Hematopoietic multipotent progenitor cell treated with erythropoietin and hydrocortisone succinate and interleukin-3 and kit ligand, for 8 days (in vitro differentiated cells): ENCODE data around the gene LCA5.
A peak's percentile ranks its signal among the peaks of the same experiment; 100 is the strongest.
"Not testable (repeated sequence)": the region's sequence is repeated elsewhere in the genome, so short reads cannot be mapped to it uniquely, and the experiment has no call there.

ENCODE experiments used
- DNase-seq: peaks from one replicate; pipeline ENCODE4 v3.0.0-alpha.2; 2015

The LCA5 gene

DNA sequence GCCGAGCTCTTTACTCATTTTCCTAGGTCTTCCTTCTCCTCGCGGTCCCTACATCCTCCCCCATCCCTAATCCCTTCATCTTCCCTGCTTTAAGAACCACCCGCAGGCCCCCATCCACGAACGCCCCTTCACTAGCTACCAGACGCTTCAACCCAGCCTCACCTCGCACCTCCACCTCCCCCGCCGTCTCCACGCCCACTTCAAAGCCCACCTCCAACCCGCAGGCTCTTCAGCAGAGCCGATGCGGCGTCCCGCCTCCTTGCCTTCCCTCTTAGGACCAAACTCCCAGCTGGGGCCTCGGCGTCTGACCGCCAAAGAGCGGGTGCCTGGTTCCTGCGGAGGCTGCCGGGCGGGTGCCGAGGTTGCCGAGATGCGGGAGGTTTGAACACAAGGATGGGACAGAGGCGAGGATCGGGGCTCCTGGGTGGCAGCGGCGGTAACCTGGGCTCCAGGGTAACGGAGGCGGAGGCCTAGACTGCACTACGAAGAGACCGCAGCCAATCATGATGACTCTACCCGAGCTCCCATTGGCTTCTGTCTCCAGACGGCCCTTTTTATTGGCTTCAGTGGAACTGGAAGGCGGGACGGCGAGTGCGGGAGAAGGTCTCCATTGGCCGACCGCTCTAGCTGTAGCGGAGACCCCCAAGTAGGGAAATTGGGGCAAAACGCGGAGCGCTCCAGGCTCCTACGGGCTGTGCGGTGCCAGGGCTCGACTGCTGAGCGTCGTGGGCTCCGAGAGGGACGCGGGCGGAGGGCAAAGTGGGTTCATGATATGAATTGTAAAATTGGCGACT lies at the start of gene LCA5:
TSS of gene LCA5 (minus strand) at position 477 of the 794 bp plus-strand sequence. CDS start 18,536 bp downstream, outside the sequence.
- DNase-seq, result peak; percentile 98

DNA sequence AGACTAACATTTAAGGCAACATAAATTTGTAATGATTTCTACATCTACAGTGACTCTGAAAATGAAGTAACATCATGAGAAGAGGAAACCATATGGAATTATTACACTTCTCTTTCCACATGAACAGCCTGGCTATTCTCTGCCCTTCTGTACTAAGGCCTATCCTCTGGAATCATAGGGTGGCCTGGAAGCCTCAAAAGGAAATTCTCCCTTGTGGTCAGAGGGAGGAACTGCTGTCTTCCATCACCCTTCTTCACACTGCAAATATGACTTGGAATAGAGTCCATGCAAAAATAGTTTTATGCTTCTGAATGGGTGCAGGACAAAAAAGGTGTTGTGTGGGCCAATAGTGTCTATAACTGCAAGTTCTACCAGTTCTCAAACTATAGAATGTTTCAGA lies 49.3 kb upstream of the LCA5 start:
- peak; percentile 32 for DNase-seq

DNA sequence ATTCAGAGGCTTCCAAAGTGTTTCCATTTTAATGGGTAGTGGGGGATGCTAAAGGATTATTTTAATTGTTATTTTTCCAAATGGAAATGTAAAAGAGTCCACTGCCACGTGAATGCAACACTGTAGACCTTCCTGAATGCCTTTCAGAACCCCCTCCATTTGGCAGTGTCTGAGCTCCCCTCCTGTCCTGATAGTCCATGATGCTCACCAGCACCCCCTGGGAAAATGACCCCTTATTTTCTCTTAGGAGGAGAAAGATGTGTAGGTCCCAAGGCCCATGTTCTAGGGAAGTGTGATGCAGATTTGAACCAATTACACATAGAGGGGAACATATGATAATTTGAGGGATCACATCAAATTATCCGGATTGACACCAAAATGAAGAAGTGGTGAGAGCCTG lies 47.1 kb upstream of the LCA5 start:
- no peak for DNase-seq

DNA sequence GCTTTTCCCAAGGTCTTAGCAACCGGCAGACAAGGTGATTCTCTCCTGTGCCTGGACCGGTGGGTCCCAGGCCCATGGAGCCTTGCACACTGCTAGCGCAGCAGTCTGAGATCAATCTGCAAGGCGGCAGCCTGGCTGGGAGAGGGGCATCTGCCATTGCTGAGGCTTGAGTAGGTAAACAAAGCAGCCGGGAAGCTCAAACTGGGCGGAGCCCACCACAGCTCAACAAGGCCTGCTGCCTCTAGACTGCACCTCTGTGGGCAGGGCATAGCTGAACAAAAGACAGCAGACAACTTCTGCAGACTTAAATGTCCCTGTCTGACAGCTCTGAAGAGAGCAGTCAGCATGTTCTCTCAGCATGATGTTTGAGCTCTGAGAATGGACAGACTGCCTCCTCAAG lies 40.7 kb upstream of the LCA5 start:
- DNase-seq, result not testable (repeated sequence)

DNA sequence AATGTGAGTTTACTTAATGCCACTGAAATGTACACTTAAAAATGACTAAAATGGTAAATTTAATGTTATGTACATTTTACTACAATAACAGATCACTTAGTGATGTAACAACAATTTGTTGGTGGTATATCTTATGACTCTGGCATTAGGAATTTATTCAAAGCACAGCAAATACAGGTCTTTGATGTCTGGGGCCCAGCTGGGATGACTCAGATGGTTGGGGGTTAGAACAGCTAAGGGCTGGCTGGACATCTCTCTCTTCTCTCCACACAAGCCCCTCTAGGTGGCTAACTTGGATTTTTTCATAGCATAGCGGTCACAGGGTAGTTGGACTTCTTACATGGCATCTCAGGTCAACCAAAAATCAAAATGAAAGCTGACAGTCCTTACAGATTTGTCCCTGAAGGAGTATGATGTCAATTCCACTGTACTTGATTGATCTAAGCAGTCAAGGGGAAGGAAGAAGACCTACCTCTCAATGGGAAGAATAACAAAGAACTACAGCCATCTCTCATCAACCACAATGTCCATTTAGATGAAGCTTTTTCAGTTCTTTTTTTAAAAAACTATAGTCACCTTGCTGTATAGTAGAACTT lies 37.5 kb upstream of the LCA5 start:
- no peak for DNase-seq

DNA sequence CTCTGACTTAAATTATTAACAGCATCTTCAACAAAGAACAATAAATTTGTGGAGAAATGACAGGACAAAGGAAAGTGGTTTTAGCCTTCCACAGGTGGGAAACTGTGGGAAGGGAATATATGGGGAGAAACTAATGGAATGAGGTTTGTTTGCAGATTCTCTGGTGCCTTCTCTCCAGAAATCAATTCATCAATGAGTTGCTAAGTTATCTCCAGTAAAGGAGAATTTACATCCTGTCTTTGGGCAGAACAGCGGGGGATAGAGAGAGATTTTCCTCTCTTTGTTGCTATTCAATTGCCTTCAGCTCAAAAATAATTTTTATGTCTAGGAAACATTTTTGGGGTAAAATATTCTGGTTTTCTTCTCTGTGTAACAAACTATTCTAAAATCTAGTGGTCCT lies 36.9 kb upstream of the LCA5 start:
- DNase-seq, result no peak

DNA sequence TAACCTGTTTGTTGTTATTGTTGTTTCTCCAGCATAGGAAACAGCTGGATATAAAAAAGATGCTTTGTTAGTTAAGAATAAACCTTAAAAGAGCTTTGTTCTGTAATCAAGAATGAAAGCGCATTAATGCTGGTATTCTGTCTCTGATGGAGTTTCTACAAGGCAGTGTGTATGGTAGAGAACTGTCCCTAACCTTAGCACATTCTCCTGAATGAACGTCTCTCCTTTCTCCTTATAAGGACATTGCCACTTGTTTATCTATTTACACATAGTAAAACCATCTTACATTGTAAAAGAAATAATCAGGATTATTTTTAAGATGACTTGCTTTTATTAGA lies 33.8 kb upstream of the LCA5 start:
- DNase-seq, result no peak

DNA sequence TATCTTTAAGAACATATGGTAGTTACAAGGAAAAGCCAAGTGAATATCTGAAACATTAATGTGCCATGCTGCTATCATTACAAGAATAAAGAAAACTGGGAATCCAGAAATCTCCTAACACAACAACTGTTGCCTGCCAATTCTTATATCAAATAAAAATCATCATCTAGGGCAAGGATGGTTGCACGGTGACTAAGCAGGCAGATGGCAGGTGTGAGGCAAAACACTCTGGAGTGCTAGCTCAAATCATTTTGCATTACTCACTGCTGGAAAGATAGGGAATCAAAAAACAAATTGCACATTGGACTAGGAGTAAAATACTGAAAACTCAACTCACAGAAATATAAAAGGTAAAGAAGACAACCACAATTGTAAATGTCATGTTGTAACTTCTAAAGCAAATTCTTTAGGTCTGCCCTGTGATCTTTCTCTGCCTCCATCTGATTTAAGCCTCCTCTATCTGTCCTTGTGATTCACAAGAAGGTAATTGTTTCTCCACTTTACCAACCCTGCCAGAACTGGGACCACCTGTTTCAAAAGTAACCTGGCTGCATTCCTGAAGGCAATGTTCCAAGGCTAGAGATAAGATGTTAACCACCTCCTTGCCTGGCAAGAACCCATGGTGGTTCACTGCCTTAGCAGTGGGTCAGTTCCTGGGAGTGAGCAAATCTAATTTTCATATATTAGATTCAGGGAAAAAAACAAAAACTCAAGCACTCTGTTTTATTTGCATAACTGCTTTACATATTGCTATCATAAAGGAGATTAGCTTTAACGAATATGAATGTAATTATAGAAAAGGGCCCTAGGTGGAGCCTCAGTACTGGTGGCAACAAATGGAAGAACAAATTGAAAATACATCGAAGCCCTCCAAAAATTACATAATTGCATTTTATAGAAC lies 33.1 kb upstream of the LCA5 start:
- peak; percentile 68 for DNase-seq

DNA sequence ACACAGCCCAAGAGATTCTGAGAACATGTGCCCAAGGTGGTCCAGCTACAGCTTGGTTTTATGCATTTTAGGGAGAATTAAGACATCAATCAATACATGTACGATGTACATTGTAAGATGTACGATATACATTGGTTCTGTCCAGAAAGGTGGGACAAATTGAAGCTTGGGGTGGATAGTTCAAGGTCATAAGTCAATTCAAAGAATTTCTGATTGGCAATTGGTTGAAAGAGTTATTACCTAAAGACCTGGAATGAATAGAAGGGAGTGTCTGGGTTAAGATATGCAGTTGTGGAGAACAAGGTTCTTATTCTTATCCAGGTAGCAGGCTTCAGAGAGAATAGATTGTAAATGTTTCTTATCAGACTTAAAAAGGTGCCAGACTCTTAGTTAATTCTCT lies 31.8 kb upstream of the LCA5 start:
- DNase-seq, result no peak

DNA sequence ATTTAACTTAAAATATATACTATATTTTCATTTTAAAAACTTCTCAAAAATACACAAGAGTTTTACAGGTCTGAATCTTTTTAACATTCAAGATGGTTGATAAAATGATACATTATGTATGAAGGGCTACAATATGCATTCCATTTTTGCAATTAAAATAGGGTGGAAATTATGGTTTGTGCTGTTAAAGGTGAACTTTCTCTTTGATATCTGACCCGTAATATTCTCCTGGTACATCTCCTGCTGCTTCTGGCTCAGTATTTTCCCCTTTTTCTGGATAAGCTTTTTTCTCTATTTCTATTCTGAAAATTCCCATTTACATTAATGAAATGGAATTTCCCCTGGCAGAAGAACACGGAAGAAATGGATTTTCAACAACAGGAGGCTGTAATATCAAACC lies 27.4 kb upstream of the LCA5 start:
- DNase-seq, result no peak

DNA sequence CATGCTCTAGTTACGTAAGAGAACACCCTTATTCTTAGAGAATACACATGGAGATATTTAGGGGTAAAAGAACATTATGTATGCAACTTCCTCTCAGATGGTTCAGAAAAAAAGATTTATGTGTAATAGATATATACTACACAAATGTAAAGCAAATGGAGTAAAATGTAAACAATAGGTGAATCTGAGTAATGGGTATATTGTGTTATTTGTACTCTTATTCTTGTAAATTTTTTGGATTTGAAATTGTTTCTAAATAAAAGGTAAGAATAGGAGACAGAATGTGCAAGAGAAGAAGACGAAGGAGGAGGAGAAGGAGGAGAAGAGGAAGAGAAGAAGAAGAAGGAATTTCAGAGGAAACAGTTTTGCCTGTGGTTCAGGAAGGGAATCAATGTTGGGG lies 22.5 kb upstream of the LCA5 start:
- no peak for DNase-seq

DNA sequence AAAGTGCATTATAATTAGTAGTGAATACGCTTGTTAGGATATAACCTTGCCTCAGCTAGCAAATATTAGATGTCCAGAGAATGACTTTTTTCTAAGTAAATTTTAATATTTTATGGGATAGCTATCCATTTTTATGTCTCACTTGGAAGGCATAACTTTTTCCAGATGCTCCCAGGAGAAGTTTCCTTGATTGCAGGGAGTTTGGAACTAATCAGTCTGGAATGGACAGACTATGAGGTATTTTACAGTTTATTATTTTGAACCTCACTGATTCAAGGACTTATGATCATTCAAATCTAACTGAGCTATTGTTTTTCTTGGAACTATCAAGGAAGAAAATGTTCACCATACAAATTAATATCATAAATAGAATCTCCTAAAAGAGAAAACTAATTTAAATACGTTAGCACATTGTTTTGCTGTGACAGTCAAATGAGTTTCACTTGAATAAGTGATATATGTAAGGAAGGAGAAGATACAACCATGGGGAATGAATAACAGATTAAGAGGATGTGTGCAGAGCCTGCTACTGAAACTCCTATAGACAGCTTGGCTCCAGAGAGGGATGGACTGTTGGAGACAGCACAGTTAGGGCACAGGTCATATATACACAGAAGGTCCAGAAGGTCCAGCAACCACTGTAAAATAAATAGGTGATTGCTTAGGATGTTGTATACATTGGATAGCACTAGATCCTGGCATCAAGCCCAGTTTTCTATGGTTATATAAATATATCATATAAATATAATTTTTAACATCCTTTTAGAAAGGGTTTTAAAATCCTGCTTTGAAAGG lies 20.6 kb upstream of the LCA5 start:
- no peak for DNase-seq

DNA sequence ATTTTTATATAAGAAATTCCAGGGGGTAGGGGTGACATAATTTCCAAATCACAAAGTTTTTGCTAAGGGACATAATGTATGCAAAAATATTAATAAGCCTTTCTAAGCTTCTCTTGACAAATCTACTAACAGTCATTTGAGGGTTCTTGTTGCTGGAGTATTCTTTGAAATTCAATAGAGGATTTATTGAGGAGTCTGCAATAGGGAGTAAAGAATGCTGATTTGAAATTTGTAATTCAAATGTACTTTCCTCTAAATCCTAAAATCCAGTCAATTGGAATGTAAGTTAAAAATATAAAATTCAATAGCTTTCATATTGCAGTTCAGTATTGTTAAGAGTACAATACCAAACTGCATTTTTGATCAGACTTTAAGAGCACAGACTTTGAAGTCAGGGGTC lies 17.1 kb upstream of the LCA5 start:
- DNase-seq, result no peak

DNA sequence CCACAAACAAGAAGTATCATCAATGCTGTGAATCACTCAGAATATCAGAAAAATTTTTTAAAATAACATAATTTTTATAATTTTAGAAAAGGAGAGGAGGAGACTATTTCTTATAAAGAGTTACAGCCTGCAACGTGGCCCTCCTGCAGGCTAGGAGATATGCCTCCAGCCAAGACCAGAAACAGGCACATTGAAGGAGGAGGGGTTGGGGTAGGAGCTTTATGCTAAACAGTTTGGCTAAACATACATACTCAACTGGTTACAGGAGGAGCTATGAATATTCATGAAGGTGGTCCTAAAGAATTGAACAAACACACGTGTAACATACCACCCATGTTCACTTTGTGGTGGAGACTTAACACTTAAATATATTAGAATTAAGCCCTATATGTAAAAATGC lies 14.2 kb upstream of the LCA5 start:
- DNase-seq, result no peak

DNA sequence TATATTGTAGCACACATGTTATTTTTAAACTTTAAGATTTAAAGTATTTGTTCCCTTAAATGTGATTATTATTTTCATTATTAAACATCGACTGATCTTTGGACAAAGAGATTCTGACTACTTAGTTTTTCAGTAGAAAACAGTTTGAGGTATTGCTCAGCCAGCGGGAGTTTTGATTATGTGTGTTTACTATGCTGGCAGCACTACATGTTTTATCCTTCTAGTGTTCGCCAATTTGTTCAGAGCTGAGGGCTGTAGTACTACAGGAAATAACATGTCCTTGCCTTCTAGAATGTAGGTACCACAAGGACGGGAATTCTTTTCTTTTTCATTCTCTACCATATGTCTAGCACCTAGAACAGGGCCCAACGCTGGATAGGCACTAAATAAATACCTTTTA lies 11.1 kb upstream of the LCA5 start:
- DNase-seq, result no peak

DNA sequence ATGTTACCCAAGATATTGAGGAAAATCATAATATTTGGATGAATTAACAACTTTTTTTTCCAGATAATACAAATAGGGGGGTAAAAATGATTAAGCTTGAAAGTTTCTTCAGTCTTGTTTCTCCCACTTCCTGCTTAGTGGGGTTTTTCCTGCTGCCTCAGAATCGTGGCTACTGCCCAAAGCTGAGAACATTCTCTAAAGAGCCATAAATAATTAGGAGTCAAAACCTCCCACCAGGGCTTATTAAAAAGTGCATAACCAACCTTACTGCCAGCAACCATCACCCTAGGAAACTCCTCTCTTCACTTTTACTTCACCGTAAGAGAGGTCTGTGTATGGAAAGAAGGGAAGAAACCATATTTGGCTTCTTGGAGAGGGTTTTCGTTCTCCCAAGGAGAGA lies 9.0 kb upstream of the LCA5 start:
- no peak for DNase-seq

DNA sequence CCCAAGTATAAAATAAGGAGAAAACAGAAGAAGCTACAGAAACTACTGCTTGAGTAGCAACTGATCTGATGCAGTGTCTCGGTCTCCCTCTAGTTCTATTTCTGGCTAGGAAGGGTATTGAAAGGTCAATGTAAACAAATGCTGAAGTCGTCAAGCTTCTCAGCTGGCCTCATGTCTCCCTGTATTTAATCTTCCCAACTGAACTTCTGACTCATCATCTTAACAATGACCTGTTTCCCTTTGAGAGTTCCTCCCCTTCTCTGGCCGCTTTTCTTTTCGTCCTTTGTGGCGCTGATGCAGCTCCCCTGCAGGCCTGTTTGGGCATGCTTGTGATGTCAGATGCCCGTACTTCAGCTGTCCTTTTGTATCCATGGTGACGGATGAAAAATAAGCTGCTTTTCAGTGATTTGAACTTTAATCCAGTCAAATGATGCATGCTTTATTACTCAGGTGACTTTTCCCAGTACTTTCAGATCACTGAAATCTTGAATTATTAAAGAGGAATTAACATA lies 7.8 kb upstream of the LCA5 start:
- peak; percentile 92 for DNase-seq

DNA sequence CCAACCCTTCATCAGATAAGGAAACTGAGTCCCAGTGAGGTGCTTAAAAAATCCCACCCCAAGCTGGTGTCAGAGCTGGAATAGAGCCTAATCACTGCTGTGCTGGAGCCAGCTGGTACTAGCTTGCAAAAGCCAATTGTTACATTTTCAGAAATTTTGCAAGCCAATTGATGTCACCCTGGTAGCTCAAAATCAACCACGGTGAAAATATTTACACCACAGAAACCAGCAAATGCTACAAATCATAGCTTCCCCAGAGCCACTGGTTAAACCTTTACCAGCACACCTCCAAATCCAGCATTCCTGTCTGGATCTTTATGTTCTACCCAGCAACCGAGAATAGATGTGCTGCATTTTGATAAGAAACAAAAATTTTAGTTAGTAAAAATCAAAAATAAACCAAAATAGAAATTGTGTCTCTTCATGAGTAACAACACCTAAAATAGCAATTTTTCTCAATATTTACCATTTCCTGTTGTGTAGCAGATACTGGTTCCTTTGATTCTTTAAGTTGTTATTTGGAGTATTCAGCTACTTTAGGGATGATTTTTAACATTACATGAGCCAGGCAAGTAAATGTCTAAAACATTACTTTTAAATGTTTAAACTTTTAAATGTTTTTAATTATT lies 7.2 kb upstream of the LCA5 start:
- DNase-seq, result no peak

DNA sequence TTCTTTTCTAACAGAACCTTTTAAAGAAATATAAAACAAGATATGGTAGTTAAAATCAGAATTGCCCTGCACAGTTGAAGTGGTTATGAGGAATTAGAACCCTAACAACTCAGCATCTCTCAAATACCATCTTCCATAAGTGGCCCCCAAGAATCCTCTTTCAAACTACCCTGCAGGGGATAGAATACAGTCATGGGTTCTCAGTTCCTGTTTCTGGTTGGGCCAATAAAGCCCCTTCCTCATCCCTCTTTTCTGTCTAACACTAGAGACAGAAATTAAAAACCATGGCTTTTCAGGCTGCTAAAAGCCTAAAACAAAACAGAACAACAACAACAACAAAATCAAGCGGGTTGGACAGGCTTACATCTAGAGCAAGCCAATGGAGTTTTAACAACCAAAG lies 6.7 kb upstream of the LCA5 start:
- DNase-seq, result no peak

DNA sequence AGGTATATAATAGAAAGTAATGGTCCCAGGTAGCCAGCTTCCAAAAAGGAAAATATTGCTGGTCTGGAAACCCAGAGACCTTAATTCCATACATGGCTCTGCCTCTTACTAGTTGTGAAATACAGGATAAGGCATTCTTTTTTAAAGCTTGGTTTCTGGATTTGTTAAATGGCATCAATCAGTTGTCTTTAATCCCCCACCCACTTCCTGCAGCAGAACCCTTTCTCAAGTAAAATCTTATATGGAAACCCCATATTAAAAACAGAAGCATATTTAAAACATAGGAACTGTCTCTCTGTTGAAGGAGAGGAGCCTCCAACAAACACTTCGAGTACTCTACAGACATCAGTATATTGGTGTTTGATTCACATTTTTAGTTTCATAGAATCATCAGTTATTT lies 6.2 kb upstream of the LCA5 start:
- DNase-seq, result no peak

DNA sequence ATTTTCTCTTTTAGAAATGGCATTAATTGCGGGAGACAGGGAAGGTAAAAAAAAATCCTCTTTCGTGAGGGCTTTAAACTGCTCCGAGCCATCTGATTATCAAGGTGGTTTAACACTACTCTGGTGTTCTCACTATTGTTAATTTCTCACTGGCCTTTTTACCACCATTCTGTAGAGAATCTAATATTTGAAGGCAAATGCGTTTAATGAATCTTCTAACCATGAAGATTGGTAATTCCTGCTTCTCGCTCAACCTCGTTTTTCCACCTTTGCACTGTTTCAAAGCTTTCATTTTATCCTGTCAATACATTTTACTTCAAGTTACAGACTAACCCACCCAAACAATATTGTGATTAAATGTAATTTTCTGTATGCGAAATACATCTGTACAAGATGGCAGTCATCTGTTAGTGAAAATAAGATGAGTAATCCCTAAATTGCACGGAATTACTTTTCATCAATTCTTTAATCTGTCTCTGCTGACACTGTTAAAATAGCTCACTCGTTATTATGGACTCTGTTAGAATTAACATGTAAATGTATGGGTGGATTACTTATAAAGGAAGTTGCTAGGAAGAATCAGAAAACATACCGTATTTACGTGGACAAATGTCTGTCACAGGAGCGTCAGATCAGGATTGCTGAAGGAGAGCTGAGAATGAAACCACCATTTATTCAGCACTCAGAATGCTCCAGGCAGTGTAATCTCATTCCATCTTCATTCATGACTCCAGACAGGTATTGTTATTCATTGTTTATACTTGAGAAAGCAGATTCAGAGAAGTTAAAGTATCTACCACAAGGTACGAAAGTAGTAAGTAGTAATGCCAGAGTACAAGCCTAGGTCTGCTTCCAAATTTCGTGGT lies 1.1 kb upstream of the LCA5 start:
- DNase-seq, result peak; percentile 16
